NCI-H1048 (cell line): Measurements from ENCODE around the gene MRPL47.
A peak's percentile ranks its signal among the peaks of the same experiment; 100 is the strongest.
"Not testable (repeated sequence)": the region's sequence is repeated elsewhere in the genome, so short reads cannot be mapped to it uniquely, and the experiment has no call there.

ENCODE experiments used
- DNase-seq: peaks from one replicate; lab custom pipeline; 2025; lab: John Stamatoyannopoulos, UW

MRPL47 gene

GRCh38 chr3:179604321-179605078 is at the start of gene MRPL47, which contains the start of gene NDUFB5:
TSS of gene MRPL47 (minus strand) at chr3:179604638. CDS start at chr3:179604624, 14 bp downstream.
TSS of gene NDUFB5 (plus strand) at chr3:179604794. CDS start at chr3:179604816, 22 bp downstream.
- DNase-seq: peak; percentile 87

- peak; percentile 39 for DNase-seq
Observed at GRCh38 chr3:179653096-179653797, 48.8 kb upstream of the MRPL47 start.

- peak; percentile 73 for DNase-seq
Observed at GRCh38 chr3:179652447-179653095, 48.1 kb upstream of the MRPL47 start, which contains the start of gene USP13. TSS of gene USP13 (plus strand) at chr3:179653040. CDS start at chr3:179653226, 186 bp downstream.

GRCh38 chr3:179651687-179652446 is 47.4 kb upstream of the MRPL47 start:
- no peak for DNase-seq

- no peak for DNase-seq
Observed at GRCh38 chr3:179646177-179646576, 41.7 kb upstream of the MRPL47 start.

- not testable (repeated sequence) for DNase-seq
Observed at GRCh38 chr3:179643837-179644236, 39.4 kb upstream of the MRPL47 start.

- DNase-seq: no peak
Observed at GRCh38 chr3:179642871-179643270, 38.4 kb upstream of the MRPL47 start.

- DNase-seq: no peak
Observed at GRCh38 chr3:179640469-179640868, 36.0 kb upstream of the MRPL47 start.

- DNase-seq: no peak
Observed at GRCh38 chr3:179630753-179631451, 26.5 kb upstream of the MRPL47 start.

GRCh38 chr3:179624451-179624850 is 20.0 kb upstream of the MRPL47 start:
- no peak for DNase-seq

- no peak for DNase-seq
Observed at GRCh38 chr3:179622023-179622422, 17.6 kb upstream of the MRPL47 start.

- no peak for DNase-seq
Observed at GRCh38 chr3:179615458-179616173, 11.2 kb upstream of the MRPL47 start.

- no peak for DNase-seq
Observed at GRCh38 chr3:179613807-179614206, 9.4 kb upstream of the MRPL47 start.

GRCh38 chr3:179610066-179610465 is 5.6 kb upstream of the MRPL47 start:
- no peak for DNase-seq

GRCh38 chr3:179608931-179609720 is 4.7 kb upstream of the MRPL47 start:
- no peak for DNase-seq

- DNase-seq: no peak
Observed at GRCh38 chr3:179606534-179607085, 2.2 kb upstream of the MRPL47 start.

- no peak for DNase-seq
Observed at GRCh38 chr3:179603831-179604230, 607 bp downstream of the MRPL47 start.

- no peak for DNase-seq
Observed at GRCh38 chr3:179603321-179603720, 1.1 kb downstream of the MRPL47 start.

- no peak for DNase-seq
Observed at GRCh38 chr3:179599531-179599930, 4.9 kb downstream of the MRPL47 start.
